Right atrium auricular region (tissue), 2 donors: Measurements from ENCODE around the gene MRPL52. TPM values are rescaled to one million over a fixed set of nuclear protein-coding genes. Genes with fewer than 3 reads are reported as not detected.

Source experiments
- DNase-seq: peaks from one replicate; pipeline ENCODE4 v3.0.0-alpha.2; 2019; ENCODE audit warnings: low spot score
- H3K27ac ChIP-seq, 2 donors: fragments of 200-600 bp; sonication (generic); 1 replicate in 1 of 2; 2 replicates in 1 of 2; pipeline ENCODE4 v1.5.1; 2016 to 2019
- H3K27me3 ChIP-seq, 2 donors: fragments of 200-600 bp; sonication (generic); one replicate each; pipeline versions ENCODE4 v1.5.1 to v1.6.0; 2017 to 2019
- H3K36me3 ChIP-seq: fragments of 200-600 bp; sonication (generic); one replicate; pipeline ENCODE4 v1.5.1; 2016
- H3K4me1 ChIP-seq, 2 donors: fragments of 200-600 bp; sonication (generic); one replicate each; pipeline versions ENCODE4 v1.5.1 to v1.6.0; 2017 to 2019
- H3K4me3 ChIP-seq, 2 donors: fragments of 200-600 bp; sonication (generic); 1 replicate in 1 of 2; 2 replicates in 1 of 2; pipeline ENCODE4 v1.5.1; 2017 to 2019; ENCODE audit warnings: mild to moderate bottlenecking in 1 of 2, moderate library complexity in 1 of 2
- H3K9me3 ChIP-seq, 2 donors: fragments of 200-600 bp; sonication (generic); one replicate each; pipeline ENCODE4 v1.5.1; 2019
- CTCF ChIP-seq, 2 donors: fragments of 200-600 bp; sonication (generic); IDR thresholded peaks; one replicate each; pipeline ENCODE4 v1.5.1; 2019; ENCODE audit warnings: antibody characterized with exemption in 2 of 2
- total RNA-seq, 2 donors: library from RNA; depleted of rRNA; stranded (reverse); fragments of >200 nt; gene quantifications; one replicate each; pipeline ENCODE4 v1.1.0, GENCODE V29; 2016

Gene MRPL52
- total RNA-seq, 2 donors from 2014 or later = 59.4 to 168 TPM

- H3K36me3 ChIP-seq = peaks cover 65% of the 10 kb centered on the region
- no peak for TF ChIP-seq CTCF (IDR thresholded peaks at IDR 0.05)
Observed at GRCh38 chr14:22875748-22876319, 46.1 kb downstream of the MRPL52 start.

GRCh38 chr14:22877000-22877501, 47.4 kb downstream of the MRPL52 start:
- Histone ChIP-seq H3K36me3 (peaks cover 65% of the 10 kb centered on the region), H3K27ac (no peak overlapping the region), H3K4me1 (peaks cover 0 to 14% of the 10 kb centered on the region in 2 donors), H3K9me3 (no peaks in the 10 kb centered on the region), H3K4me3 (no peak overlapping the region), H3K27me3 (no peaks in the 10 kb centered on the region)
- TF ChIP-seq CTCF (IDR thresholded peaks at IDR 0.05) = no peak
- DNase-seq = no peak

More at GRCh38 chr14:22875748-22876319, 46.1 kb downstream of the MRPL52 start:
- Histone ChIP-seq H3K27ac (no peak overlapping the region), H3K4me1 (peaks cover 0 to 20% of the 10 kb centered on the region in 2 donors), H3K27me3 (no peaks in the 10 kb centered on the region), H3K9me3 (no peaks in the 10 kb centered on the region), H3K4me3 (no peak overlapping the region)
- no peak for DNase-seq

- Histone ChIP-seq H3K27me3 (no peaks in the 10 kb centered on the region), H3K9me3 (no peaks in the 10 kb centered on the region), H3K27ac (no peak overlapping the region), H3K4me3 (no peak overlapping the region), H3K36me3 (peaks cover 59% of the 10 kb centered on the region), H3K4me1 (peaks cover 0 to 10% of the 10 kb centered on the region in 2 donors)
- DNase-seq = no peak
- TF ChIP-seq CTCF (IDR thresholded peaks at IDR 0.05) = no peak
Observed at GRCh38 chr14:22878271-22879246, 48.9 kb downstream of the MRPL52 start.

GRCh38 chr14:22882064-22882463, 52.4 kb downstream of the MRPL52 start:
- no peak overlapping the region for H3K4me3 ChIP-seq
- H3K27me3 ChIP-seq = no peaks in the 10 kb centered on the region
- peaks cover 24% of the 10 kb centered on the region for H3K36me3 ChIP-seq
- no peak for TF ChIP-seq CTCF (IDR thresholded peaks at IDR 0.05)
- no peaks in the 10 kb centered on the region for H3K9me3 ChIP-seq
- DNase-seq = no peak
- H3K27ac ChIP-seq = no peak overlapping the region
- H3K4me1 ChIP-seq = peaks cover 0 to 11% of the 10 kb centered on the region in 2 donors

- TF ChIP-seq CTCF (IDR thresholded peaks at IDR 0.05) = no peak
- H3K27me3 ChIP-seq = no peaks in the 10 kb centered on the region
- H3K4me1 ChIP-seq = peaks cover 0 to 17% of the 10 kb centered on the region in 2 donors
- no peak overlapping the region for H3K4me3 ChIP-seq
- peaks cover 18% of the 10 kb centered on the region for H3K36me3 ChIP-seq
- DNase-seq = no peak
- H3K9me3 ChIP-seq = no peaks in the 10 kb centered on the region
- H3K27ac ChIP-seq = no peak overlapping the region
Observed at GRCh38 chr14:22882529-22883172, 53.0 kb downstream of the MRPL52 start.
